Astrocyte of the cerebellum (primary cell): ENCODE measurements around the gene RPS17.
"Not testable (repeated sequence)": the region's sequence is repeated elsewhere in the genome, so short reads cannot be mapped to it uniquely, and the experiment has no call there.

Experiments used
- DNase-seq: peaks from one replicate; pipeline ENCODE4 v3.0.0-alpha.2; 2011; ENCODE audit warnings: low read depth
- H3K4me3 ChIP-seq: 2 replicates; pipeline ENCODE4 v1.5.1; 2011; ENCODE audit warnings: mild to moderate bottlenecking, low read depth, low read length, moderate library complexity
- in situ Hi-C: cut with HindIII; loops from 2 replicates; pipeline ENCODE4 v1.10.0; 2017; ENCODE audit warnings: low sequenced_read_pairs
- TF ChIP-seq, protein P1 (sequence below): IDR thresholded peaks from 2 replicates; pipeline ENCODE4 v1.5.1; 2012; ENCODE audit warnings: low read length, low read depth, moderate library complexity, mild to moderate bottlenecking; ENCODE audit errors: missing control alignments

The RPS17 gene

DNA sequence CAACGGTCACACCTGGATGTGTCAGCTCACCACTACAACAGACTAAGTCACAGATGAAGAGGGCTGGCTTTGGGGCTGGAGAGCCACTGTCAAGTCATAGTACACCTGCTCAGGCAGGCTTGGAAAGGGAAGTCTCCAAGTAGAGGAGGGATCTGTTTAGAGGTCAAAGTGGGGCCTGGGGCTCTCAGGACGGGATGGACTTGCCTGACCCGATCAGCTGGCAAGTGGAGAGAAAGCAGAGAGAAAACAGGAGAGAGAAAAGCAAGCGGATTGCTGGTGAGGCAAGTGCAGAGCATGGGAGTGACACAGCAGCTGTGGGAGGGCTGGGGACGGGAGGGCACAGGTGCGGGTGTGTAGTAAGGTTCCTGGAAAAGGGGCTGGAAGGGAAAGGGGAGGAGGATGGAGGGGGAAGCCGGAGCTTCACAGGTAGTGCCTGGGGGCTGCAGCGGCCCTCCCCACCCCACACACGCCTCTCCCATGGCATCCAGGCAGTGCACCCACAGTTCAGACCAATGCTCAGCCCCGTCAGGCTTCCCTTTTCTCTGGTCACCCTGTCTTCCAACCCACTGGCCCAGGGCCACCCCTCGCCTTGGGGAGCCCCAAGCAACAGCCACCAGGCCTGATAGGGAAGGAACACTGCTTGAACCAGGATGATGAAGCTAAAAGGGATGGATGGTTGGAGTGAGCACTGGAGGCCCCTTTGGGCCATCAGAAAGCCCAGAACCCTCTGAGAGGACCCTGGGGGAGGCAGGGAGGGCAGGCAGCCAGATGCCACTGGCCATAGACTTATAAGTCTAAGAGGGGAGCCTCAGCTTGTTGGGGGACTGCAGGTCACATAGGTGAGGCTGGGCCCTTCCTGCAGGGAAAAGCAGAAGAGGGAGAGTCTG is 8.5 kb downstream of the RPS17 start:
- in situ Hi-C loops = no loop called here
- TF ChIP-seq, protein P1, sequence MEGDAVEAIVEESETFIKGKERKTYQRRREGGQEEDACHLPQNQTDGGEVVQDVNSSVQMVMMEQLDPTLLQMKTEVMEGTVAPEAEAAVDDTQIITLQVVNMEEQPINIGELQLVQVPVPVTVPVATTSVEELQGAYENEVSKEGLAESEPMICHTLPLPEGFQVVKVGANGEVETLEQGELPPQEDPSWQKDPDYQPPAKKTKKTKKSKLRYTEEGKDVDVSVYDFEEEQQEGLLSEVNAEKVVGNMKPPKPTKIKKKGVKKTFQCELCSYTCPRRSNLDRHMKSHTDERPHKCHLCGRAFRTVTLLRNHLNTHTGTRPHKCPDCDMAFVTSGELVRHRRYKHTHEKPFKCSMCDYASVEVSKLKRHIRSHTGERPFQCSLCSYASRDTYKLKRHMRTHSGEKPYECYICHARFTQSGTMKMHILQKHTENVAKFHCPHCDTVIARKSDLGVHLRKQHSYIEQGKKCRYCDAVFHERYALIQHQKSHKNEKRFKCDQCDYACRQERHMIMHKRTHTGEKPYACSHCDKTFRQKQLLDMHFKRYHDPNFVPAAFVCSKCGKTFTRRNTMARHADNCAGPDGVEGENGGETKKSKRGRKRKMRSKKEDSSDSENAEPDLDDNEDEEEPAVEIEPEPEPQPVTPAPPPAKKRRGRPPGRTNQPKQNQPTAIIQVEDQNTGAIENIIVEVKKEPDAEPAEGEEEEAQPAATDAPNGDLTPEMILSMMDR = no peak
- no peak for DNase-seq
- no peak overlapping the region for H3K4me3 ChIP-seq

DNA sequence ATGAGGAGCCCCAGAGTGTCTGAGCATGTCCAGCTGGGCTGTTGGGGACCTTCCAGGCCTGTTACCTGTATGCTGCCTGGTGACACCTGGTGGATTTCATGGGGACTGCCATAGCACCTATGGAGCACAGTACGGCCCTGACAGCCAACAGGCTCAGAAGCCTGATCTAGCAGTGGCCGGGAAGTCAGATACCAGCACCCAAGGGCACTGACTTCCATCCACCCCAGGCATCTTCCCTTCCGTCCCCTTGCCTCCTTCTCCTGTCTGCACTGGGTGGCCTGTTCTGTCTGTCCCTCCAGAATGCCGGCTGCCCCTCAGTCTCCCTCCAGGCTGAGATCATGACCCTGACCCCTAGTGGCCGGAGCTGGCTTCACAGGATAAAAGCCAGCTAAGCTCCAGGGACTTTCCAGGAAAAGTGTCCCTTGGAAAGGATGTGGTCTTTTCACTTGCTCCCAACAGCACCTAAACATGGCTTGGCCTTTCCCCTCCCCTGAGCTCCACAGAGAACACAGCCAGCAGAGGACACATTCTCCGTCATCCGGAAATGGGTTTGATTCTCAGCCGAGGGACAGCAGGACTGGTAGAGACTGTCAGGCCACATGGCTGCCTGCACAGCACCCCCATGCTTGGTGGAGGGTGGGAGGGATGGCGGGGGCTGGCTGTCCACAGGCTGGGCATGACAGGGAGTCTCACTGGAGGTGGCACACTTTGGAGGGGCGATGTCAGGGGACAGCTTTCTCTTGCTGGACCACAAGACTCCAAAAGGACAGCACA is 9.5 kb downstream of the RPS17 start:
- in situ Hi-C loops = no loop called here
- H3K4me3 ChIP-seq = peak overlapping the region; percentile 9
- DNase-seq = no peak
- TF ChIP-seq, protein P1 = peak; percentile 76

DNA sequence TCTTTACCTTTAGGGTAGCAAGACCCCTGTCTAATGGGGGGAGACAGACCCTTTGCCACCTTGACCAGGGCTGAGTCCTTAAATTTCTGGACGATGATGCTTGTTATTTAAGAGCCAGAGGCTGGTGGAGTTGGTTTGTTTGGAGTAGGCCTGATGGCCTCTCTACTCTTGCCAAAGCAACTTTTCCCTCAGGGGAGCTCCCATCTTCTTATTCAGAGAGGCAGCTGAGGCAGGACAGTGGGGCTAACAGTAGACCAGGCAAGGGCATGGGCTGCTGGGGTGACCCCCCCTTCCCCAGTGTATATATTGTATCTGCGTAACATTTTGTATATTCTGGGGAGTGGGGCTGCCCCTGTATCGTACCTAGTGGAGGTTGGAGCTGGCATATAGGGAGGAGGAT is 10.3 kb downstream of the RPS17 start:
- DNase-seq = no peak
- TF ChIP-seq, protein P1 = no peak
- H3K4me3 ChIP-seq = no peak overlapping the region
- in situ Hi-C loops = no loop called here

DNA sequence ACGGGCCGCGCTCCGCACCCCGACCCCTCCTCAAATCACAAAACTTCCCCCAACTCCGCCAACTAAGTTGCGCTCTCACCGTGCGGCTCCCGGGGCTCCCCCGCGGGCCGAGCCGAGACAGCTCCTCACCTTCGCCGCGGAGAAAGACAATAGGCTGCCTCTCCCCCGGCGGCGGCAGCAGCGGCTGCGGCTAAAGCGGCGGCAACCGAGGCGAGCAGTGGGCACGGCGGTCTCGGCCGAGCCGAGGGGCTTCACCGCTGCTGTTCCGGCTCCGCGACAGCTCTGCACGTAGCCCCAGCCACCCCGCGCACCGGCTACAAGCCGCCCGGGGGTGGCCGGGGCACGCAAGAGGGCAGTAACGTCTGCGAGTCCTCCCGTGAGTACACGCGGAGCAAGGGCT is 26.7 kb downstream of the RPS17 start:
- DNase-seq, in situ Hi-C loops, H3K4me3 ChIP-seq: not testable (repeated sequence)

DNA sequence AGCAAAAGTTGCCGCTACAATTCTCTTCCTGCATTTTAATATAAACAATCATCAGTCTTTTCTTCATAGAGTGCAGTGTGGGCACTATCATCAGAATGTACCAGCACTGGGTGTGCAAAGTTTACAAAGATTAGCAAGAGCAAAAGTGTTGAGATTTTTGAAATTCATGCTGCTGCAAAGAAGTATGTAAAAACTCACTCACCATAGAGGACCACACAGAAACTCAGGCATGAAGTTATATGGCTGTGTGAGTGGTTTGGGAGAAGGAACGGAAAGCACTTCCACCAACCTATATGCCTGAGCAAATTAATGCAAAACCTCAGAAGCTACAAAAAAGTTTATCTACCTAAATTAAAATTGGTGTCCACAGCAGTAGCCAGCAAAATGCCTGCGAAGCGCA is 32.6 kb downstream of the RPS17 start:
- DNase-seq, in situ Hi-C loops, H3K4me3 ChIP-seq: not testable (repeated sequence)

DNA sequence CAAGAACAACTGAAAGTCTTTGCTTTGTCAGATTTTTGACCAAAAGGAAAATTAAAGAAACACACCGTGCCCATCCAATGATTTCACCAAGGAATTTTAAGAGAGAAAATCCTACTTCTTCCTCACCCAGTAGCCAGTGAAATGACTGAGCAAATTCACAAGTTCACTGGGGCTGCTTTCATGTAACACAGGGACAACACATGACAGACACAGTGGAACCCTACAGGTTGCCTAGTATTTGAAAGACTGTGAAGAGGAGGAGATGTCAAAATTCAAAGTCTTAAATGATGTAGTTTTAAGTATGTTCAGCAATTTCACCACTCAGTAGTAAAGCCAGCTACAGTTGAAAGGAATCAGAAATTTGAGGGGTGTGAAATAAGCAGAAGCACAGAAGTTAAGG is 33.2 kb downstream of the RPS17 start:
- DNase-seq, H3K4me3 ChIP-seq, in situ Hi-C loops: not testable (repeated sequence)

DNA sequence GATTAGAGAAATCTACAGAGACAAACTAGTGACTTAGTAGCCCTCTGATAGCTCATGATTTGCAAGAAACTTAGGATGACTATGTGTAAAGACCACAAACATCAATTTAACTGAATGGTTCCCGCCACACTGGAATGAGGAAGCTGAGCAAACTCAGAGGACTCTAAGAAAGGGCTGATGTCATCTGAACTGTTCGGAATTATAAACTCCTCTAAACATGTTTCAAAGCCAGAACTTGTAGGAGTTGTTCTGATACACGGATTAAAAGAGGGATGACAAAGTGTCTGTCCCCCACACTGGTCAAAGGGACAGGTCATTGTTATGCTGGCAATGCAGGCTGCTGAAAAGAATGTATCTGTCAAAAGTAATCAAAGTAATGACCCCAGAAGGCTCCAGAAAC is 34.4 kb downstream of the RPS17 start:
- H3K4me3 ChIP-seq, in situ Hi-C loops, DNase-seq: not testable (repeated sequence)

DNA sequence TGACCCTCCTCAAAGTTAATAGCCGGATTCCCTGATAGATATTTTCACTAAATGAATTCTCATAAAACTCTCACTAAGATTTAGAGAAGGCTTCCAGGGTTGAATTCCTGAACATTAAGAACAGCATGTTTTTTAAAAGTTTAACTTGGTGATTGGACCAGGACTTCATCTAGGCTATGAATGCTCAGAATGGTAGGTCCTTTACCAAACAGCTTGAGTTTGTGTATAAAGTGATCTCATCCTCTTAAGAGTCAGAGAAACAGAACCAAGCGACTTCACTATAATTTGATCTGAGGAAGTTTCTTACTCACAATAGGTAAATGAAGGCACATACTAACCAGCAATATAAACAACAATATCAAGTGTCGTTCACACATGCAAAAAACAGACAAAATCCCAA is 36.2 kb downstream of the RPS17 start:
- in situ Hi-C loops, H3K4me3 ChIP-seq, DNase-seq: not testable (repeated sequence)

DNA sequence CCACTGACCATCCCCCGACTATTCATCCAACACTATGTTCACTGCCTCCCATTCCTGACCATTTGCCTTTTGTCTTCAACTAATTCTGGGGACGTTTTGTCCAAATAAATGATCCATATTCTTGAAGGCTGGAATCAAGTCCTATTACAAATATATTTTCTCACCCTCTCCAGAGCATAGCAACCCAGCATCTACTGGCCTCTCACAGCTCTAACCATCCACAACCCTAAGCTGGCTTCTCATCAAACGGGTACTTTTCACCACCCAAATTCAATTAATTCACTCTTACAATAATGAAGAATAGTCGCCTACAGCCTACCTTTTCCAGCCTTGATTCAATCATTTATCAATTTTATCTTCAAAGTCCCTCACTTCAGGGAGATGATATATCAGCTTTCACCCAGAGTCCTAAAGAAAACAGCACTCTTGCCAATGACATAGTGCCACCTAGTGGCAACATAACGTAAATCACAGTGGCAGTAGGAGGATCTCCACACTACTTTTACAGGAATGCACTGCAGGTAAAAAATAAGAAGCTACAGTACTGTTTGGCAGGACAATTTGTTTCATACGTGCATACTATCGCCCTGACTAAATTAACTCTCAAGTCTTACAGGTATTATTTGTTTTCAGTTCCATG is 37.4 kb downstream of the RPS17 start:
- in situ Hi-C loops, DNase-seq, H3K4me3 ChIP-seq: not testable (repeated sequence)

DNA sequence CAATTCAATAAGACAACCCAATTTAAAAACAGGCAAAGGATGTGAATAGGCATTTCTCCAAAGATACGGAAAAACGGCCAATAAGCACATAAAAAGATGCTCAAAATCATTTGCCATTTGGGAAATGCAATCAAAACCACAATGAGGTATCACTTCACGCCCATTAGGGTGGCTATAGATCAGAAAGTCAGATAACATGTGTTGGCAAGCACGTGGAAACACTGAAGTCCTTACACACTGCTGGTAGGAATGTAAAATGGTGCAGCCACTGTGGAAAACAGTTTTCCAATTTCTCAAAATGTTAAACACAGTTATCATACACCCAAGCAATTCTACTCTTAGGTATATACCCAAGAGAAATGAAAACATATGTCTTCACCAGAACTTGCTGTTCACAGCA is 39.5 kb downstream of the RPS17 start:
- H3K4me3 ChIP-seq, DNase-seq, in situ Hi-C loops: not testable (repeated sequence)

DNA sequence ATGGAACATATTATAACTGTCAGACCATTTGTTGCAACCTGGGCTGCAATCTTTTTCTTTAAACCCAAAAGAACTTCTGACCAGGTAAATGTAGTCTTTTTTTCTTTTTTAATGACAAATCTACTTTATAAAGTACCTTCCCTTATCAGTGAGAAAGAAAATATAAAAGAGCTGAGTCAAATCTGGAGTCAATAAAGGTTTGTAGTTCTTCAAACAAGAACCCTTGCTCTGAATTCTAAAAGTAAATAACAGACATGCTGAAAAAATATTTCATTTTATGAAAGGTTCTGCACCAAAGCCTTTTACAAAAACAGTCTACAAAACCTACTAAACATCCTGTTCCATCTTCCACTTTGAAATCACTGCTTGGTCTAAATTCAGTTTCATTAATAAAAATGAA is 42.3 kb downstream of the RPS17 start:
- DNase-seq, in situ Hi-C loops, H3K4me3 ChIP-seq: not testable (repeated sequence)
